Naive B cell (primary cell): ENCODE measurements around the gene FOXN1. TPM values are rescaled to one million over a fixed set of nuclear protein-coding genes. Genes with fewer than 3 reads are reported as not detected.
A peak's percentile ranks its signal among the peaks of the same experiment; 100 is the strongest.

Source experiments
- ATAC-seq, 2 donors: fragments of 150-1000 bp; cut with Tn5 transposase; 2 replicates each; pipeline ENCODE4 v1.10.0; 2021; ENCODE audit warnings: low read depth in 2 of 2, mild to moderate bottlenecking in 2 of 2, moderate library complexity in 2 of 2
- DNase-seq: peaks from one replicate; pipeline ENCODE4 v3.0.0; 2022
- H3K27ac Mint-ChIP-seq, 6 donors: one replicate each; pipeline ENCODE4 v1.8.0; 2020 to 2022; ENCODE audit warnings: mild to moderate bottlenecking in 6 of 6, mixed read lengths in 6 of 6, moderate library complexity in 5 of 6, inconsistent platforms in 2 of 6
- H3K27me3 Mint-ChIP-seq, 3 donors: one replicate each; pipeline ENCODE4 v1.8.0; 2021 to 2022; ENCODE audit warnings: mixed read lengths in 3 of 3, mild to moderate bottlenecking in 1 of 3
- H3K36me3 Mint-ChIP-seq, 2 donors: one replicate each; pipeline ENCODE4 v1.8.0; 2020 to 2022; ENCODE audit warnings: mixed read lengths in 2 of 2, inconsistent platforms in 1 of 2, mild to moderate bottlenecking in 1 of 2
- H3K4me1 Mint-ChIP-seq, 3 donors: one replicate each; pipeline ENCODE4 v1.8.0; 2020 to 2022; ENCODE audit warnings: mixed read lengths in 3 of 3, inconsistent platforms in 1 of 3, mild to moderate bottlenecking in 1 of 3, moderate library complexity in 1 of 3
- H3K4me3 Mint-ChIP-seq, 8 donors: one replicate each; pipeline ENCODE4 v1.8.0; 2020 to 2022; ENCODE audit warnings: mild to moderate bottlenecking in 8 of 8, mixed read lengths in 8 of 8, moderate library complexity in 8 of 8, inconsistent platforms in 2 of 8
- H3K9me3 Mint-ChIP-seq, 7 donors: one replicate each; pipeline ENCODE4 v1.8.0; 2020 to 2022; ENCODE audit warnings: mixed read lengths in 7 of 7, mild to moderate bottlenecking in 5 of 7, inconsistent platforms in 2 of 7, moderate library complexity in 1 of 7
- polyA plus RNA-seq, 6 donors: library from polyadenylated mRNA; unstranded; fragments of 300-500 nt; fragmentation: Illumina TruSeq; gene quantifications; one replicate each; pipeline ENCODE4 v1.2.3, GENCODE V29; 2021; ENCODE audit warnings: low read depth in 6 of 6

The FOXN1 gene
- polyA plus RNA-seq, 6 donors from 2014 or later, result not detected

- no peak for DNase-seq
- peaks cover 0 to 3% (median 0%) of the 10 kb centered on the region in 7 donors for H3K9me3 Mint-ChIP-seq
- no peak overlapping the region for H3K27ac Mint-ChIP-seq
- ATAC-seq, result no peak
- no peaks in the 10 kb centered on the region for H3K4me1 Mint-ChIP-seq
- no peak overlapping the region for H3K4me3 Mint-ChIP-seq
- H3K36me3 Mint-ChIP-seq, result no peaks in the 10 kb centered on the region
- peaks cover 12 to 30% (median 19%) of the 10 kb centered on the region in 3 donors for H3K27me3 Mint-ChIP-seq
Observed at GRCh38 chr17:28471531-28472342, 34.4 kb upstream of the FOXN1 start.

GRCh38 chr17:28472871-28473497 lies 33.2 kb upstream of the FOXN1 start:
- H3K9me3 Mint-ChIP-seq, result peaks cover 0 to 3% (median 0%) of the 10 kb centered on the region in 7 donors
- ATAC-seq, result no peak
- peak overlapping the region in 1 of 6 donors; percentile 14 for H3K27ac Mint-ChIP-seq
- no peaks in the 10 kb centered on the region for H3K36me3 Mint-ChIP-seq
- H3K4me1 Mint-ChIP-seq, result no peaks in the 10 kb centered on the region
- H3K27me3 Mint-ChIP-seq, result peaks cover 5 to 28% (median 11%) of the 10 kb centered on the region in 3 donors
- no peak overlapping the region for H3K4me3 Mint-ChIP-seq
- no peak for DNase-seq

DNA sequence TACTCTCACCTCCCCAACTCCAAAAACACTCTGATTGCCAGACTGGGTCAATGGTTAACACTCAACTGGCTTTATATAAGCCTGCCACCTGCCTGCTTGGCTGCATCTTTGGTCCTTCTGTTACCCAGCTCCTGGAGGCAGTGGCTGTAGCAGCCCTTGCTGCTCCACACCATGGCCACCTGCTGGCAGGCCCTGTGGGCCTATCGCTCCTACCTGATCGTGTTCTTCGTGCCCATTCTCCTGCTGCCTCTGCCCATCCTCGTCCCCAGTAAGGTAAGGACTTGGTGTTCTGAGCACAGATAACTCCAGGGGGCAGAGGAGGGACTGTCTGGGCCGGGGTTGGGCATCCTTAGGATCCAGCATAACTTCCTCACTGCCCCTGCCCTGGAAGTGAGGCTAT lies 32.6 kb upstream of the FOXN1 start, which contains the start of gene SLC13A2:
SLC13A2 (plus strand) TSS at position 103 of the 400 bp plus-strand sequence; CDS start at position 172, 69 bp downstream.
- no peaks in the 10 kb centered on the region for H3K36me3 Mint-ChIP-seq
- DNase-seq, result no peak
- peaks cover 10 to 33% (median 10%) of the 10 kb centered on the region in 3 donors for H3K27me3 Mint-ChIP-seq
- no peak for ATAC-seq
- no peak within 1 kb of the TSS for H3K4me3 Mint-ChIP-seq
- H3K9me3 Mint-ChIP-seq, result peaks cover 0 to 3% (median 0%) of the 10 kb centered on the region in 7 donors
- H3K27ac Mint-ChIP-seq, result peak within 1 kb of the TSS in 2 of 6 donors; percentile 14 to 39
- no peaks in the 10 kb centered on the region for H3K4me1 Mint-ChIP-seq

DNA sequence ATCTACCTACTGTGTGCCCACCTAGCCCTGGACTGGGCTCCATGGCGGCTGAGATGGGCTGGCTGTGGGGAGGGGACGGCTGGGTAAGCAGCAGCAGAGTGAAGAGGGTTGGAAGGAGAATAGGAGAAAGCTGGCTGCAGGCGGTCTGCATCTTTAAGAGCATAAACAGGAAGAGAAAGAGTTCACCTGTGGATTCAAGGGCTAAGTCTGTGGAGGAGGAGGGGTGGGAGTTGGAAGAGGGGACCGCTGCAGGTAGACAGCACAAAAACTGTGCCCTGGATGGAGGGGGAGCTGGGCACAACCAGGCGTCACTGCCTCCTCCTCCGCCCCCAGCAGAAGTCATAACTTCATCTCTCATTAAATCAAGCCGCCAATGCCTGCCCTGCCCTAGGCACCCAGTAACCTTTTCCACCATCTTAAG lies 32.0 kb upstream of the FOXN1 start:
- no peak for ATAC-seq
- H3K27ac Mint-ChIP-seq, result no peak overlapping the region
- peaks cover 0 to 3% (median 0%) of the 10 kb centered on the region in 7 donors for H3K9me3 Mint-ChIP-seq
- H3K27me3 Mint-ChIP-seq, result peaks cover 5 to 34% (median 6%) of the 10 kb centered on the region in 3 donors
- no peaks in the 10 kb centered on the region for H3K4me1 Mint-ChIP-seq
- H3K36me3 Mint-ChIP-seq, result no peaks in the 10 kb centered on the region
- no peak for DNase-seq
- no peak overlapping the region for H3K4me3 Mint-ChIP-seq

GRCh38 chr17:28475151-28475900 lies 30.8 kb upstream of the FOXN1 start:
- Mint-ChIP-seq H3K36me3 (no peaks in the 10 kb centered on the region), H3K9me3 (peaks cover 0 to 3% (median 0%) of the 10 kb centered on the region in 7 donors), H3K4me3 (no peak overlapping the region), H3K27me3 (peaks cover 0 to 27% (median 6%) of the 10 kb centered on the region in 3 donors), H3K27ac (no peak overlapping the region), H3K4me1 (no peaks in the 10 kb centered on the region)
- no peak for DNase-seq
- no peak for ATAC-seq

DNA sequence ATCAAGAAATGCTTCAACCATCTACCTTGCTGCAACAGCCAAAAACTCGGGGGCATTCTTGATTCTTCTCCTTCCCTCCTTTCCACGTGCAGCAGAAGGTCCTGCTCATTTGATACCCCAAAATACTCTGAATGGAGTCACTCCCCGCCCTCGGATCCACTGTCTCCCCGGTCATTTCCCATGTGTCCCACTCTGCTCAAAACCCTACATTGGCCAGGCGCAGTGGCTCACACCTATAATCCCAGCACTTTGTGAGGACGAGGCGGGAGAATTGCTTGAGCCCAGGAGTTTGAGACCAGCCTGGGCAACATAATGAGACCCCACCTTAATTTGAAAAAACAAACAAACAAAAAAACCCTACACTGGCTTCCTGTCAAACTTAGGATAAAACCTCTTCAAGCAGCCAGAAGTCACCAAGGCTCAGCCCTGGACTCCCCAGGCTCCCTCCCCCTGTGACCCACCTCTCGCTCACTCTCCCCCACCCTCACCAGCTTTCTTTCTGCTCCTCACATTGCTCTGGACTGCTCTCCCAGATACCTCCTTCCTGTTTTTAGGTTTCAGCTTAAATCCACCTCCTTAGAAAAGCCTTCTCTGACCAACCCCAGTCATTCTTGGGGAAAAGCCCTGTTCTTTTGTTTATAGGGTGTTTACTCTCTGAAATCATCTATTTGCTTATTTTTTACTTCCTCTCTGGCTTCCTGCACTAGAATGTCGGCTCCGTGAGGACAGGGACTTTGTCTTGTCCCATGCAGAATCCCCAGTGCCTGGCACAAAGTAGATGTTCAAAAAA lies 29.9 kb upstream of the FOXN1 start:
- DNase-seq (no peak), ATAC-seq (no peak)
- peaks cover 2 to 27% (median 6%) of the 10 kb centered on the region in 3 donors for H3K27me3 Mint-ChIP-seq
- no peak overlapping the region for H3K4me3 Mint-ChIP-seq
- no peaks in the 10 kb centered on the region for H3K4me1 Mint-ChIP-seq
- H3K36me3 Mint-ChIP-seq, result no peaks in the 10 kb centered on the region
- peaks cover 0 to 3% (median 0%) of the 10 kb centered on the region in 7 donors for H3K9me3 Mint-ChIP-seq
- peak overlapping the region in 1 of 6 donors; percentile 4 for H3K27ac Mint-ChIP-seq

DNA sequence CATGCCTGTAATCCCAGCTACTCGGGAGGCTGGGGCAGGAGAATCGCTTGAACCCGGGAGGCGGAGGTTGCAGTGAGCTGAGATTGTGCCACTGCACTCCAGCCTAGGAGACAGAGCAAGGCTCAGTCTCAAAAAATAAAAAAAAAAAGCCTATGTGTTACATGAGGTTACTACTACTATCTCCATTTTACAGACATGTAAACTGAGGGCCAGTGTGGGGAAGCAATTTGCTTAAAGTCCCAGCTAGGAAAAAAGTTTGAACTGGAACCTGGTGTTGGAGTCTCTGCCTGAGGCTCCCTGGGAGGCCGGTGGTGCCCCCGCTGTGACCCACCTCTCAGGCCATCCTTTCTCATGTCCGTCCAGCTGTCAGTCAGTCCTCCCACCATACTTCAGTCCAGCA lies 28.2 kb upstream of the FOXN1 start:
- ATAC-seq (no peak), DNase-seq (no peak)
- no peaks in the 10 kb centered on the region for H3K4me1 Mint-ChIP-seq
- no peaks in the 10 kb centered on the region for H3K36me3 Mint-ChIP-seq
- H3K9me3 Mint-ChIP-seq, result peaks cover 0 to 3% (median 0%) of the 10 kb centered on the region in 7 donors
- peaks cover 3 to 27% (median 6%) of the 10 kb centered on the region in 3 donors for H3K27me3 Mint-ChIP-seq
- no peak overlapping the region for H3K27ac Mint-ChIP-seq
- no peak overlapping the region for H3K4me3 Mint-ChIP-seq

DNA sequence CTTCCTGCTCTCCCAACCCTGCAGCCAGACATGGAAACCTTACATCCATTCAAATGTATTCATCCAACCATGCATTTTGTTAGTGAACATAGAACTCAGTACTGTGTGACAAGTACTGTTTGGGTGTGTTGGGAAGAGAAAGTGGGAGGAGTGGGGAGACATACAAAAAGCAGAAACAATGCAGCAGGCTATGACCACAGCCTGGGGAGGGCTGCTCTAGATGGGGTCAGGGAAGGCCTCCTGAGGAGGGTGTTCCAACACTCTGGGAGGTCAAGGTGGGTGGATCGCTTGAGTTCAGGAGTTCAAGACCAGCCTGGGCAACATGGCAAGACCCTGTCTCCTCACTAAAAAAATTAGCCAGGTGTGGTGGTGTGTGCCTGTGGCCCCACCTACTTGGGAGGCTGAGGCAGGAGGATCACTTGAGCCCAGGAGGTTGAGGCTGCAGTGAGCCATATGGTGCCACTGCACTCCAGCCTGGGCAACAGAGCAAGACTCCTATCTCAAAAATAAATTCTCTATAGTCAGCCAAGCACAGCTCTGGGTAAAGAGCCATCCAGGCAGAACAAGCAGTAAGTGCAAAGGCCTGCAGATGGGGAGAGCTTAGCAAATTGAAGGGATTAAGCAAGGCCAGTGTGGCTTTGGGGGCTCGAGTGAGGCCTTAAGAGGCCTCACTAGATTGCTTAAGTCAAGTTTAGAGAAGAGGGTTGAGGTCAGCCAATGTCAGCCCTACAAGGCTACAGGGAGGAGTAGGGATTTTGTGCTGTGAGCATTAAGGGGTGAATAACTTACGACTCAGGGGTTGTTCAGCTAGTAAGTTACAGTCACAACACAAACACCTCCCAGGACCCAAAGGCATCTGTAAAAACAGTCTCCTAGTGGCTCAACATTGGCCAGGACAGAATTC lies 27.2 kb upstream of the FOXN1 start:
- DNase-seq (no peak), ATAC-seq (no peak)
- Mint-ChIP-seq H3K4me1 (no peaks in the 10 kb centered on the region), H3K27ac (no peak overlapping the region), H3K27me3 (peaks cover 3 to 28% (median 6%) of the 10 kb centered on the region in 3 donors), H3K9me3 (peaks cover 0 to 3% (median 0%) of the 10 kb centered on the region in 7 donors), H3K4me3 (no peak overlapping the region), H3K36me3 (no peaks in the 10 kb centered on the region)

GRCh38 chr17:28480278-28480677 lies 25.9 kb upstream of the FOXN1 start:
- ATAC-seq (no peak), DNase-seq (no peak)
- H3K4me1 Mint-ChIP-seq, result no peaks in the 10 kb centered on the region
- peaks cover 3 to 36% (median 12%) of the 10 kb centered on the region in 3 donors for H3K27me3 Mint-ChIP-seq
- no peaks in the 10 kb centered on the region for H3K36me3 Mint-ChIP-seq
- no peak overlapping the region for H3K4me3 Mint-ChIP-seq
- no peak overlapping the region for H3K27ac Mint-ChIP-seq
- H3K9me3 Mint-ChIP-seq, result peaks cover 0 to 3% (median 0%) of the 10 kb centered on the region in 7 donors

GRCh38 chr17:28480799-28481571 lies 25.2 kb upstream of the FOXN1 start:
- Mint-ChIP-seq H3K9me3 (peaks cover 0 to 3% (median 0%) of the 10 kb centered on the region in 7 donors), H3K27me3 (peaks cover 3 to 29% (median 12%) of the 10 kb centered on the region in 3 donors), H3K36me3 (no peaks in the 10 kb centered on the region), H3K4me1 (no peaks in the 10 kb centered on the region), H3K27ac (no peak overlapping the region), H3K4me3 (no peak overlapping the region)
- no peak for ATAC-seq
- no peak for DNase-seq

- H3K4me3 Mint-ChIP-seq, result no peak overlapping the region
- no peak overlapping the region for H3K27ac Mint-ChIP-seq
- peaks cover 9 to 20% (median 12%) of the 10 kb centered on the region in 3 donors for H3K27me3 Mint-ChIP-seq
- H3K4me1 Mint-ChIP-seq, result no peaks in the 10 kb centered on the region
- ATAC-seq (no peak), DNase-seq (no peak)
- no peaks in the 10 kb centered on the region for H3K9me3 Mint-ChIP-seq
- no peaks in the 10 kb centered on the region for H3K36me3 Mint-ChIP-seq
Observed at GRCh38 chr17:28482551-28483199, 23.5 kb upstream of the FOXN1 start.
